GM12878 (cell line): ENCODE measurements around the gene CLCNKA. TPM values are rescaled to one million over a fixed set of nuclear protein-coding genes. Genes with fewer than 3 reads are reported as not detected.
"Not testable (repeated sequence)": the region's sequence is repeated elsewhere in the genome, so short reads cannot be mapped to it uniquely, and the experiment has no call there.

Experiments used
- ATAC-seq: fragments of 200-7000 bp; cut with Tn5 transposase; 3 replicates; pipeline ENCODE4 v1.9.1; 2020; ENCODE audit warnings: mild to moderate bottlenecking, moderate library complexity
- BruUV-seq: library from RNA; stranded (reverse); fragments of 400-500 nt; replicated peaks from 2 replicates; lab custom pipeline; 2021; lab: Mats Ljungman, UMichigan
- CTCF ChIA-PET: fragments of 300-600 bp; sonication (Branson Sonifier 250); formaldehyde crosslinking; extraction: SDS; loops from one replicate; lab custom pipeline; 2021; ENCODE audit warnings: inconsistent platforms; lab: Yijun Ruan, JAX
- POLR2A ChIA-PET: fragments of 350-600 bp; formaldehyde crosslinking; extraction: SDS; loops from one replicate; lab custom pipeline; 2021; ENCODE audit warnings: inconsistent platforms; lab: Charles Lee
- RAD21 ChIA-PET: fragments of 300-600 bp; sonication (Branson Sonifier 250); formaldehyde crosslinking; loops from one replicate; lab custom pipeline; 2023; ENCODE audit warnings: antibody characterized with exemption; ENCODE audit not compliant: unreplicated experiment; lab: Charles Lee
- SMC1A ChIA-PET: fragments of 300-600 bp; sonication (Branson Sonifier 250); formaldehyde crosslinking; loops from one replicate; lab custom pipeline; 2023; ENCODE audit not compliant: unreplicated experiment, uncharacterized antibody; lab: Charles Lee
- DNase-seq: peaks from one replicate; pipeline ENCODE4 v3.0.0-alpha.2; 2011; ENCODE audit warnings: low read depth, low spot score
- FAIRE-seq: peaks from 3 replicates; lab custom pipeline; 2011; peaks lifted over from hg19 to GRCh38; lab: Jason Lieb, UNC
- H2AFZ ChIP-seq: 2 replicates; pipeline ENCODE4 v1.6.0; 2011; ENCODE audit warnings: low read depth, low read length, control low read depth; ENCODE audit not compliant: control insufficient read depth
- H3K27ac ChIP-seq: 2 replicates; pipeline ENCODE4 v1.5.1; 2011; ENCODE audit warnings: control low read depth; ENCODE audit not compliant: control insufficient read depth, insufficient read depth
- H3K27me3 ChIP-seq, 2 experiments: replicated peaks in 1 of 2; 2 replicates each; pipeline versions ENCODE4 v1.6.0 to v1.6.1; 2011; ENCODE audit warnings: low read length in 1 of 2; ENCODE audit not compliant: control insufficient read depth in 2 of 2, insufficient read depth in 2 of 2
- H3K36me3 ChIP-seq, 2 experiments: 2 replicates each; pipeline ENCODE4 v1.5.1; 2011; ENCODE audit warnings: low read length in 1 of 2; ENCODE audit not compliant: control insufficient read depth in 2 of 2, insufficient read depth in 2 of 2
- H3K4me1 ChIP-seq: 2 replicates; pipeline ENCODE4 v1.6.1; 2011; ENCODE audit warnings: mild to moderate bottlenecking, low read length, moderate library complexity, mixed read lengths; ENCODE audit not compliant: control insufficient read depth, insufficient read depth
- H3K4me2 ChIP-seq: 2 replicates; pipeline ENCODE4 v1.6.0; 2011; ENCODE audit warnings: control low read depth; ENCODE audit not compliant: control insufficient read depth, insufficient read depth
- H3K4me3 ChIP-seq: fragments of 200-600 bp; sonication (generic); 2 replicates; pipeline ENCODE4 v1.5.1; 2016
- H3K79me2 ChIP-seq: 2 replicates; pipeline ENCODE4 v1.6.0; 2011; ENCODE audit warnings: low read length; ENCODE audit not compliant: control insufficient read depth, insufficient read depth
- H3K9ac ChIP-seq: 2 replicates; pipeline ENCODE4 v1.8.0; 2011; ENCODE audit warnings: low read length, control low read depth, mixed read lengths; ENCODE audit not compliant: control insufficient read depth, insufficient read depth
- H3K9me3 ChIP-seq: replicated peaks from 3 replicates; pipeline ENCODE4 v1.5.1; 2011; ENCODE audit warnings: mild to moderate bottlenecking, low read length; ENCODE audit not compliant: control insufficient read depth, insufficient read depth
- H4K20me1 ChIP-seq: 2 replicates; pipeline ENCODE4 v1.6.0; 2011; ENCODE audit not compliant: control insufficient read depth, insufficient read depth
- BACH1 ChIP-seq: fragments of 450-650 bp; IDR thresholded peaks from 2 replicates; pipeline ENCODE4 v1.6.1; 2017; ENCODE audit warnings: mild to moderate bottlenecking, borderline replicate concordance
- E2F4 ChIP-seq: IDR thresholded peaks from 2 replicates; pipeline ENCODE4 v1.6.1; 2012; ENCODE audit warnings: low read depth, low read length, improper control_type of control experiment
- LARP7 ChIP-seq: fragments of 450-650 bp; IDR thresholded peaks from 2 replicates; pipeline ENCODE4 v1.6.1; 2017; ENCODE audit warnings: mild to moderate bottlenecking
- PKNOX1 ChIP-seq: fragments of 450-650 bp; IDR thresholded peaks from 2 replicates; pipeline ENCODE4 v1.6.1; 2016; ENCODE audit warnings: mild to moderate bottlenecking
- ZZZ3 ChIP-seq: IDR thresholded peaks from 2 replicates; pipeline ENCODE4 v1.6.1; 2011; ENCODE audit warnings: low read depth; ENCODE audit not compliant: control insufficient read depth, insufficient read length
- WGBS: methylation state at CpG from one replicate; pipeline ENCODE4 v1.1.6; 2016; ENCODE audit warnings: low lambda C conversion rate; ENCODE audit not compliant: insufficient replicate concordance, insufficient coverage; ENCODE audit errors: missing lambda C conversion rate; 5-methylcytosine and 5-hydroxymethylcytosine counted together
- in situ Hi-C: fragments of 300-500 bp; cut with MboI; formaldehyde crosslinking; loops from 9 replicates; pipeline ENCODE4 v1.14.3; 2018; ENCODE audit warnings: mixed read lengths
- intact Hi-C: fragments of 100-400 bp; cut with micrococcal nuclease; formaldehyde crosslinking; loops from one replicate; pipeline ENCODE4 v1.14.2; 2022; ENCODE audit not compliant: unreplicated experiment
- polyA plus RNA-seq, 11 experiments: library from polyadenylated mRNA; depleted of rRNA in 4 of 11; unstranded in 6 of 11; stranded (reverse) in 5 of 11; fragments of >200 nt; fragmentation: Nextera tagmentation in 4 of 11; fragmentation: Illumina TruSeq in 1 of 11; extraction: Ambion mirVana in 4 of 11; extraction: Trizol in 1 of 11; gene quantifications; 1 replicate in 1 of 11; 2 replicates in 10 of 11; pipeline versions ENCODE4 v1.2.1 to v1.2.3, GENCODE V29; 2011 to 2016; ENCODE audit warnings: inconsistent platforms in 2 of 11, missing spikeins in 2 of 11, low read depth in 1 of 11
- total RNA-seq, 4 experiments: library from RNA; depleted of rRNA in 3 of 4; stranded (reverse); fragments of >200 nt in 3 of 4; fragmentation: Illumina TruSeq in 1 of 4; extraction: Trizol in 1 of 4; gene quantifications; 2 replicates each; pipeline versions ENCODE4 v1.2.1 to v1.2.3, GENCODE V29; 2013 to 2021

CLCNKA gene
- total and polyA plus RNA-seq, 10 of the 15 experiments (the other 5 are each of a cell fraction or from before 2014, with no cell fraction given) = 0.02 to 0.15 (median 0.08) TPM; not detected in 6

- CTCF ChIA-PET = interaction anchor here (1.0 to 2.1 kb wide), 2 partner anchors 202 to 208 kb away, joined by 3 to 8 read pairs; no protein-coding TSS in a partner anchor
- no peak overlapping the region for H3K9ac ChIP-seq
- in situ Hi-C loops = no loop called here
- H3K4me2 ChIP-seq = no peak overlapping the region
- RAD21 ChIA-PET = no interaction called here
- intact Hi-C loops = no loop called here
- 30% methylated on average over 6 of the region's 11 CpGs for WGBS
- no peak for DNase-seq
- H3K79me2 ChIP-seq = no peaks in the 10 kb centered on the region
- POLR2A ChIA-PET = no interaction called here
- no peaks in the 10 kb centered on the region for H3K36me3 ChIP-seq
- no peaks in the 10 kb centered on the region for H3K9me3 ChIP-seq
- H3K4me1 ChIP-seq = no peaks in the 10 kb centered on the region
- no peak for FAIRE-seq
- ATAC-seq = no peak
- SMC1A ChIA-PET = interaction anchor here (2.4 kb wide), 1 partner anchor 183 kb away, joined by 8 read pairs; no protein-coding TSS in a partner anchor
- H3K27ac ChIP-seq = no peak overlapping the region
- H3K4me3 ChIP-seq = no peak overlapping the region
- no peak overlapping the region for H2AFZ ChIP-seq
- TF ChIP-seq PKNOX1 = no peak
- TF ChIP-seq BACH1 = no peak
- no peak for TF ChIP-seq LARP7
- TF ChIP-seq E2F4 = no peak
- no peak for TF ChIP-seq ZZZ3
- no peaks in the 10 kb centered on the region for H3K27me3 ChIP-seq
- H4K20me1 ChIP-seq = no peaks in the 10 kb centered on the region; the same call in 1 of the 2 replicates
- BruUV-seq = no TSS peak
Observed at GRCh38 chr1:15998929-15999328, 22.9 kb upstream of the CLCNKA start.

- ChIA-PET RAD21 (interaction anchor here (1.8 kb wide), 1 partner anchor 186 kb away, joined by 5 read pairs; no protein-coding TSS in a partner anchor), CTCF (interaction anchor here (0.6 to 1.9 kb wide), 3 partner anchors 9 to 210 kb away, joined by 3 to 6 read pairs (median 5); no protein-coding TSS in a partner anchor), SMC1A (interaction anchor here (1.0 to 1.2 kb wide), 2 partner anchors 135 to 186 kb away, joined by 3 read pairs; no protein-coding TSS in a partner anchor)
- H3K4me2 ChIP-seq, H3K9ac ChIP-seq, FAIRE-seq, H3K27ac ChIP-seq, H3K27me3 ChIP-seq, H3K36me3 ChIP-seq, ATAC-seq, in situ Hi-C loops, H3K4me3 ChIP-seq, H3K9me3 ChIP-seq, POLR2A ChIA-PET, intact Hi-C loops, H3K79me2 ChIP-seq, BruUV-seq, H2AFZ ChIP-seq, DNase-seq, H4K20me1 ChIP-seq: not testable (repeated sequence)
- peaks cover 13% of the 10 kb centered on the region for H3K4me1 ChIP-seq
- WGBS = 61% methylated on average over 10 of the region's 10 CpGs
Observed at GRCh38 chr1:16001274-16001673, 20.6 kb upstream of the CLCNKA start.
